Liver (tissue), 9 donors: ENCODE measurements around the gene ITCH. TPM values are rescaled to one million over a fixed set of nuclear protein-coding genes. Genes with fewer than 3 reads are reported as not detected.
"Not testable (repeated sequence)": the region's sequence is repeated elsewhere in the genome, so short reads cannot be mapped to it uniquely, and the experiment has no call there.

Experiments
- DNase-seq: peaks from one replicate; pipeline ENCODE4 v3.0.0-alpha.2; 2017; ENCODE audit warnings: low spot score
- H3K27ac ChIP-seq, 2 donors: one replicate each; pipeline ENCODE4 v1.7.0; 2013; ENCODE audit warnings: inconsistent platforms in 2 of 2, low read length in 2 of 2, control low read depth in 1 of 2, low read depth in 1 of 2, mild to moderate bottlenecking in 1 of 2
- H3K27me3 ChIP-seq, 4 donors: one replicate each; pipeline versions ENCODE4 v1.6.1 to v1.7.0; 2013; ENCODE audit warnings: low read length in 3 of 4, inconsistent platforms in 1 of 4, mild to moderate bottlenecking in 1 of 4, moderate library complexity in 1 of 4; ENCODE audit not compliant: control insufficient read depth in 4 of 4, insufficient read depth in 4 of 4
- H3K36me3 ChIP-seq, 4 donors: one replicate each; pipeline versions ENCODE4 v1.6.1 to v1.7.0; 2013; ENCODE audit warnings: low read length in 3 of 4, mild to moderate bottlenecking in 3 of 4, low read depth in 1 of 4, moderate library complexity in 1 of 4; ENCODE audit not compliant: control insufficient read depth in 4 of 4, insufficient read depth in 3 of 4
- H3K4me1 ChIP-seq, 4 donors: one replicate each; pipeline versions ENCODE4 v1.6.1 to v1.7.0; 2013; ENCODE audit warnings: low read length in 3 of 4, mild to moderate bottlenecking in 3 of 4, moderate library complexity in 1 of 4; ENCODE audit not compliant: control insufficient read depth in 4 of 4, insufficient read depth in 4 of 4
- H3K4me3 ChIP-seq, 3 donors: one replicate each; pipeline versions ENCODE4 v1.6.1 to v1.7.0; 2013; ENCODE audit warnings: low read length in 3 of 3, control low read depth in 1 of 3, low read depth in 1 of 3, mild to moderate bottlenecking in 1 of 3
- H3K9ac ChIP-seq, 2 donors: one replicate each; pipeline ENCODE4 v1.7.0; 2013; ENCODE audit warnings: low read length in 2 of 2, mild to moderate bottlenecking in 2 of 2, moderate library complexity in 2 of 2, control low read depth in 1 of 2, low read depth in 1 of 2
- H3K9me3 ChIP-seq, 4 donors: one replicate each; pipeline versions ENCODE4 v1.6.1 to v1.7.0; 2013; ENCODE audit warnings: low read length in 3 of 4; ENCODE audit not compliant: control insufficient read depth in 4 of 4
- FOXA1 ChIP-seq: IDR thresholded peaks from 2 replicates; pipeline ENCODE4 v1.6.1; 2016; ENCODE audit warnings: antibody characterized with exemption
- GABPA ChIP-seq, 2 donors: IDR thresholded peaks in 1 of 2; conservative IDR thresholded peaks in 1 of 2; 2 replicates each; pipeline ENCODE4 v1.6.1; 2016; ENCODE audit warnings: antibody characterized with exemption in 2 of 2, mild to moderate bottlenecking in 1 of 2, moderate library complexity in 1 of 2
- HNF4A ChIP-seq, 2 donors: conservative IDR thresholded peaks; 2 replicates each; pipeline ENCODE4 v1.6.1; 2016; ENCODE audit warnings: antibody characterized with exemption in 2 of 2, mild to moderate bottlenecking in 2 of 2
- NR2F2 ChIP-seq: IDR thresholded peaks from 2 replicates; pipeline ENCODE4 v1.6.1; 2016; ENCODE audit warnings: antibody characterized with exemption
- SP1 ChIP-seq: IDR thresholded peaks from 2 replicates; pipeline ENCODE4 v1.6.1; 2018; ENCODE audit warnings: antibody characterized with exemption, mild to moderate bottlenecking
- TAF1 ChIP-seq: conservative IDR thresholded peaks from 2 replicates; pipeline ENCODE4 v1.6.1; 2016; ENCODE audit warnings: antibody characterized with exemption, mild to moderate bottlenecking
- WGBS: extraction: QIAGEN DNeasy Blood & Tissue Kit; methylation state at CpG from one replicate; pipeline ENCODE4 v1.1.7; 2013; 5-methylcytosine and 5-hydroxymethylcytosine counted together
- polyA plus RNA-seq, 2 donors: library from polyadenylated mRNA; stranded (reverse) in 1 of 2; unstranded in 1 of 2; fragments of 200-250 nt in 1 of 2; fragments of >200 nt in 1 of 2; fragmentation: Nextera tagmentation in 1 of 2; extraction: Ambion mirVana in 1 of 2; gene quantifications; one replicate each; pipeline versions ENCODE4 v1.2.1 to v1.2.3, GENCODE V29; 2013 to 2015
- total RNA-seq, 2 donors: library from RNA; depleted of rRNA; stranded (reverse); fragments of >200 nt; gene quantifications; one replicate each; pipeline ENCODE4 v1.2.3, GENCODE V29; 2014
- TF ChIP-seq, protein P1 (sequence below): IDR thresholded peaks from 2 replicates; pipeline ENCODE4 v1.6.1; 2016; ENCODE audit warnings: antibody characterized with exemption
- TF ChIP-seq, protein P2 (sequence below): fragments of 150-350 bp; IDR thresholded peaks from 2 replicates; pipeline ENCODE4 v1.5.1; 2017; ENCODE audit warnings: improper control_type of control experiment, low read depth, low read length; ENCODE audit not compliant: missing input control
- TF ChIP-seq, protein P3 (sequence below): IDR thresholded peaks from 2 replicates; pipeline ENCODE4 v1.6.1; 2016; ENCODE audit warnings: antibody characterized with exemption
- donor health status: healthy.
- donor health status: healthy.
- donor health status: healthy.
- donor health status: healthy.
- donor health status: healthy.

ITCH gene
- total and polyA plus RNA-seq, 4 donors = 14.3 to 85.3 (median 25.8) TPM

DNA sequence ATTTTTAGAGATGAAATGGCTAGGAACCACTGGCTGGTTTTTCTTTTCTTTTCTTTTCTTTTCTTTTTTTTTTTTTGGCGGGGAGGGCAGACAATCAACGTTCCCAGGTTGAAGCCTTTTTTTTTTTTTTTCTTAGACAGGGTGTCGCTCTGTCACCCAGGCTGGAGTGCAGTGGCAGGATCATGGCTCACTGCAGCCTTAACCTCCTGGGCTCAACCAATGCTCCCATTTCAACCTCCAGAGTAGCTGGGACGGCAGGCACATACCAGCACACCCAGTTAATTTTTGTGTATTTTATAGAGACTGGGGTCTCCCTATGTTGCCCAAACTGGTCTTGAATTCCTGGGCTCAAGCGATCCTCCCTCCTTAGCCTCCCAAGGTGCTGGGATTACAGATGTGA is 18.8 kb upstream of the ITCH start:
- WGBS = 61% methylated on average over 5 of the region's 5 CpGs
- no peaks in the 10 kb centered on the region for H3K9me3 ChIP-seq
- H3K4me3 ChIP-seq = no peak overlapping the region
- H3K27me3 ChIP-seq = no peaks in the 10 kb centered on the region
- DNase-seq = no peak
- H3K9ac ChIP-seq = no peak overlapping the region
- peaks cover 0 to 12% (median 6%) of the 10 kb centered on the region in 4 donors for H3K4me1 ChIP-seq
- no peak for TF ChIP-seq NR2F2
- no peak for TF ChIP-seq HNF4A (conservative IDR thresholded peaks at IDR 0.05)
- no peak for TF ChIP-seq SP1
- no peak for TF ChIP-seq GABPA (IDR thresholded peaks at IDR 0.05 in 1 of 2, conservative IDR thresholded peaks at IDR 0.05 in 1 of 2)
- TF ChIP-seq, protein P1, sequence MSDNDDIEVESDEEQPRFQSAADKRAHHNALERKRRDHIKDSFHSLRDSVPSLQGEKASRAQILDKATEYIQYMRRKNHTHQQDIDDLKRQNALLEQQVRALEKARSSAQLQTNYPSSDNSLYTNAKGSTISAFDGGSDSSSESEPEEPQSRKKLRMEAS = no peak
- TF ChIP-seq FOXA1 = no peak
- no peak for TF ChIP-seq TAF1
- H3K27ac ChIP-seq = no peak overlapping the region
- no peaks in the 10 kb centered on the region for H3K36me3 ChIP-seq

DNA sequence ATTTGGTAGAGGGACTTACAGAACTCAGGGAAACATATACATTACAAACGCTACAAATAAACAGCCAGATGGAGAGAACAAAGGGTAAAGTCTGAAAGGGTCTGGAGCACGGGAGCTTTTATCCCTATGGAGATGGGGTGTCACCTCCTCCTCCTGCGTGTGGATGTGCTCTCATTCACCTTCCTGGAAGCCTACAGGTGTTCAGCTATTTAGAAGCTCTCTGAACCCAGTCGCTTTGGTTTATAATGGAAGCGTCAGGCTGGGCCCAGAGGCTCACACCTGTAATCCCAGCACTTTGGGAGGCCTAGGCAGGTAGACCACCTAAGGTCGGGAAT is 17.7 kb upstream of the ITCH start:
- WGBS = 90% methylated on average over 6 of the region's 6 CpGs
- DNase-seq = no peak
- Histone ChIP-seq H3K27ac (no peak overlapping the region), H3K4me1 (peaks cover 0 to 12% (median 6%) of the 10 kb centered on the region in 4 donors), H3K27me3 (no peaks in the 10 kb centered on the region), H3K9ac (no peak overlapping the region), H3K36me3 (no peaks in the 10 kb centered on the region), H3K9me3 (no peaks in the 10 kb centered on the region), H3K4me3 (no peak overlapping the region)
- TF ChIP-seq FOXA1 = no peak
- TF ChIP-seq, protein P2, sequence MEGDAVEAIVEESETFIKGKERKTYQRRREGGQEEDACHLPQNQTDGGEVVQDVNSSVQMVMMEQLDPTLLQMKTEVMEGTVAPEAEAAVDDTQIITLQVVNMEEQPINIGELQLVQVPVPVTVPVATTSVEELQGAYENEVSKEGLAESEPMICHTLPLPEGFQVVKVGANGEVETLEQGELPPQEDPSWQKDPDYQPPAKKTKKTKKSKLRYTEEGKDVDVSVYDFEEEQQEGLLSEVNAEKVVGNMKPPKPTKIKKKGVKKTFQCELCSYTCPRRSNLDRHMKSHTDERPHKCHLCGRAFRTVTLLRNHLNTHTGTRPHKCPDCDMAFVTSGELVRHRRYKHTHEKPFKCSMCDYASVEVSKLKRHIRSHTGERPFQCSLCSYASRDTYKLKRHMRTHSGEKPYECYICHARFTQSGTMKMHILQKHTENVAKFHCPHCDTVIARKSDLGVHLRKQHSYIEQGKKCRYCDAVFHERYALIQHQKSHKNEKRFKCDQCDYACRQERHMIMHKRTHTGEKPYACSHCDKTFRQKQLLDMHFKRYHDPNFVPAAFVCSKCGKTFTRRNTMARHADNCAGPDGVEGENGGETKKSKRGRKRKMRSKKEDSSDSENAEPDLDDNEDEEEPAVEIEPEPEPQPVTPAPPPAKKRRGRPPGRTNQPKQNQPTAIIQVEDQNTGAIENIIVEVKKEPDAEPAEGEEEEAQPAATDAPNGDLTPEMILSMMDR = no peak
- TF ChIP-seq, protein P3, sequence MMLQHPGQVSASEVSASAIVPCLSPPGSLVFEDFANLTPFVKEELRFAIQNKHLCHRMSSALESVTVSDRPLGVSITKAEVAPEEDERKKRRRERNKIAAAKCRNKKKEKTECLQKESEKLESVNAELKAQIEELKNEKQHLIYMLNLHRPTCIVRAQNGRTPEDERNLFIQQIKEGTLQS = no peak

DNA sequence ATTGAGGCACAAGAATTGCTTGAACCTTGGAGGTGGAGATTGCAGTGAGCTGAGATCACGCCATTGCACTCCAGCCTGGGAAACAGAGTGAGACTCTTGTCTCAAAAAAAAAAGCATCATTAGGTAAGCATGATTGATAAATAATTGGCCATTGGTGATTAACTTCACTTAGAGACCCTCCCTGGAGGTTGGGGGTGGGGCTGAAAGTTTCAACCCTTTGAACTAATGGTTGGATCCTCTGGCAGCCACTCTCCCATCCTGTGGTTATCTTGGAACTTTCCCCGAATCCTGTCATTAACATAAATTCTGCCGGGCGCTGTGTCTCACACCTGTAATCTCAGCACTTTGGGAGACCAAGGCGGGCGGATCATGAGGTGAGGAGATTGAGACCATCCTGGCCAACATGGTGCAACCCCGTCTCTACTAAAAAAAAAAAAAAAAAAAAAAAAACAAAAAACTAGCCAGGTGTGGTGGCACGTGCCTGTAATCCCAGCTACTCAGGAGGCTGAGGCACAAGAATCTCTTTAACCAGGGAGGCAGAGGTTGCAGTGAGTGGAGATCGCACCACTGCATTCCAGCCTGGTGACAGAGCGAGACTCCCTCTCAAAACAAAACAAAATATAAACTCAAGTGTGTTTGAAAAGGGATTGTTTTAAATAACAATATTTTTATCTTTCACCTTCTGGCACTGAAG is 17.1 kb upstream of the ITCH start:
- DNase-seq, H3K27me3 ChIP-seq, H3K27ac ChIP-seq, H3K9ac ChIP-seq, H3K9me3 ChIP-seq, H3K36me3 ChIP-seq, H3K4me3 ChIP-seq: not testable (repeated sequence)
- WGBS = 92% methylated on average over 10 of the region's 10 CpGs
- H3K4me1 ChIP-seq = peaks cover 0 to 12% (median 6%) of the 10 kb centered on the region in 4 donors

DNA sequence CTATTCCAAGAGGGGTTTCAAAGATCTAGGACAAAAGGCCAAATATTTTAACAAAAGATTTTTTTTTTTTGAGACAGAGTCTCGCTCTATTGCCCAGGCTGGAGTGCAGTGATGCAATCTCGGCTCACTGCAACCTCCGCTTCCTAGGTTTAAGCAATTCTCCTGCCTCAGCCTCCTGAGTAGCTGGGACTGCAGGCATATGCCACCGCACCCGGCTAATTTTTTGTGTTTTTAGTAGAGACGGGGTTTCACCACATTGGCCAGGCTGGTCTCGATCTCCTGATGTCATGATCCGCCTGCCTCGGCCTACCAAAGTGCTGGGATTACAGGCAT is 16.6 kb upstream of the ITCH start:
- H3K36me3 ChIP-seq, H3K27ac ChIP-seq, H3K9me3 ChIP-seq, H3K27me3 ChIP-seq, H3K9ac ChIP-seq, H3K4me3 ChIP-seq, DNase-seq: not testable (repeated sequence)
- WGBS = 95% methylated on average over 9 of the region's 9 CpGs
- H3K4me1 ChIP-seq = peaks cover 0 to 12% (median 6%) of the 10 kb centered on the region in 4 donors
